A673 (cell line): ENCODE results near the gene RBP2. TPM values are rescaled to one million over a fixed set of nuclear protein-coding genes. Genes with fewer than 3 reads are reported as not detected.

ENCODE experiments used
- BruUV-seq: library from RNA; stranded (reverse); fragments of 400-500 nt; replicated peaks from 2 replicates; lab custom pipeline; 2021; lab: Mats Ljungman, UMichigan
- CTCF ChIA-PET: fragments of 300-600 bp; sonication (Branson Sonifier 250); formaldehyde crosslinking; loops from one replicate; lab custom pipeline; 2022; ENCODE audit warnings: antibody characterized with exemption; lab: Charles Lee
- POLR2A ChIA-PET: fragments of 300-600 bp; sonication (Branson Sonifier 250); formaldehyde crosslinking; loops from one replicate; lab custom pipeline; 2022; ENCODE audit warnings: antibody characterized with exemption; ENCODE audit not compliant: low non-redundant PET; lab: Charles Lee
- DNase-seq: peaks from one replicate; pipeline ENCODE4 v3.0.0-alpha.2; 2015; ENCODE audit warnings: low spot score
- H3K27ac ChIP-seq: fragments of 200-600 bp; sonication (generic); 2 replicates; pipeline ENCODE4 v1.5.1; 2016; ENCODE audit warnings: mixed run types, low read depth, mild to moderate bottlenecking, mixed read lengths, antibody characterized with exemption, low read length; ENCODE audit not compliant: poor library complexity, severe bottlenecking
- H3K27me3 ChIP-seq: fragments of 200-600 bp; sonication (generic); replicated peaks from 2 replicates; pipeline ENCODE4 v1.6.1; 2017; ENCODE audit warnings: mixed run types, low read depth, mild to moderate bottlenecking, mixed read lengths, antibody characterized with exemption, low read length; ENCODE audit not compliant: insufficient read depth, poor library complexity
- H3K36me3 ChIP-seq: fragments of 200-600 bp; sonication (generic); 2 replicates; pipeline ENCODE4 v1.6.1; 2016; ENCODE audit warnings: mixed run types, mild to moderate bottlenecking, mixed read lengths, antibody characterized with exemption, low read length; ENCODE audit not compliant: insufficient read depth, poor library complexity, severe bottlenecking
- H3K4me1 ChIP-seq: fragments of 200-600 bp; sonication (generic); 2 replicates; pipeline ENCODE4 v1.6.1; 2017; ENCODE audit warnings: mixed run types, mild to moderate bottlenecking, mixed read lengths, antibody characterized with exemption, low read length; ENCODE audit not compliant: insufficient read depth, poor library complexity, severe bottlenecking
- H3K4me3 ChIP-seq: fragments of 200-600 bp; sonication (generic); 2 replicates; pipeline ENCODE4 v1.5.1; 2016; ENCODE audit warnings: low read depth, mixed run types, mild to moderate bottlenecking, mixed read lengths, low read length; ENCODE audit not compliant: poor library complexity, severe bottlenecking
- H3K9me3 ChIP-seq: fragments of 200-600 bp; sonication (generic); 2 replicates; pipeline ENCODE4 v1.6.1; 2016; ENCODE audit warnings: mixed run types, low read depth, mild to moderate bottlenecking, mixed read lengths, antibody characterized with exemption, low read length; ENCODE audit not compliant: poor library complexity, severe bottlenecking
- EZH2 ChIP-seq: fragments of 200-600 bp; sonication (generic); IDR thresholded peaks from 2 replicates; pipeline ENCODE4 v1.6.1; 2017; ENCODE audit warnings: borderline replicate concordance, low read depth, mild to moderate bottlenecking, mixed read lengths, antibody characterized with exemption, low read length; ENCODE audit not compliant: poor library complexity, severe bottlenecking
- intact Hi-C: fragments of 100-400 bp; cut with micrococcal nuclease; formaldehyde crosslinking; loops from one replicate; pipeline ENCODE4 v1.10.0; 2022; ENCODE audit not compliant: unreplicated experiment
- total RNA-seq: library from RNA; stranded (reverse); gene quantifications from 2 replicates; pipeline ENCODE4 v1.2.3, GENCODE V29; 2021
- TF ChIP-seq, protein P1 (sequence below): fragments of 300-800, 200-600 bp; sonication (generic); conservative IDR thresholded peaks from 2 replicates; pipeline ENCODE4 v1.5.1; 2017; ENCODE audit warnings: low read depth, mild to moderate bottlenecking, antibody characterized with exemption, low read length, moderate library complexity, mixed read lengths

Gene RBP2
- total RNA-seq, 1 experiment from 2014 or later, result not detected

DNA sequence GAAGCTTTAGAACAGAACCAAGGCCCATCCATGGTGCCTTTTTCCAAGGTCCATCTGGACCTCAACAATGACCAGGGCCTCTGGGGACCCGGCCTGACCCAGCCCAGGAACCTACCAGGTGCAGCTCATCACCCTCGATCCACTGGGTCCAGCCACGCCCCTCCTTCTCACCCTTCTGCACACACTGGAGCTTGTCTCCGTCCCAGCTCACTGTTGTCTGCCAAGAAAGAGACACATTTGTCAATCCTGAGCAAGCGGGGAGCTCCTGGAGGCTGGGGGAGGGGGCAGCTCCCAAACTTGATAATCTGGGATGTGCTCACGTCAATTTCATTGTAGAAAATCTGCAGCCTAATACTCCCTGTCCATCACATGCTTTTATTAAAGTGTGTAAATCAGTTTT is 42.0 kb upstream of the RBP2 start:
- H3K9me3 ChIP-seq, result no peaks in the 10 kb centered on the region
- H3K27me3 ChIP-seq, result no peaks in the 10 kb centered on the region
- intact Hi-C loops, result no loop called here
- no peak for DNase-seq
- ChIA-PET CTCF (no interaction called here), POLR2A (no interaction called here)
- no peak overlapping the region for H3K27ac ChIP-seq
- no peaks in the 10 kb centered on the region for H3K36me3 ChIP-seq
- BruUV-seq, result no TSS peak
- H3K4me1 ChIP-seq, result no peaks in the 10 kb centered on the region
- TF ChIP-seq, protein P1, sequence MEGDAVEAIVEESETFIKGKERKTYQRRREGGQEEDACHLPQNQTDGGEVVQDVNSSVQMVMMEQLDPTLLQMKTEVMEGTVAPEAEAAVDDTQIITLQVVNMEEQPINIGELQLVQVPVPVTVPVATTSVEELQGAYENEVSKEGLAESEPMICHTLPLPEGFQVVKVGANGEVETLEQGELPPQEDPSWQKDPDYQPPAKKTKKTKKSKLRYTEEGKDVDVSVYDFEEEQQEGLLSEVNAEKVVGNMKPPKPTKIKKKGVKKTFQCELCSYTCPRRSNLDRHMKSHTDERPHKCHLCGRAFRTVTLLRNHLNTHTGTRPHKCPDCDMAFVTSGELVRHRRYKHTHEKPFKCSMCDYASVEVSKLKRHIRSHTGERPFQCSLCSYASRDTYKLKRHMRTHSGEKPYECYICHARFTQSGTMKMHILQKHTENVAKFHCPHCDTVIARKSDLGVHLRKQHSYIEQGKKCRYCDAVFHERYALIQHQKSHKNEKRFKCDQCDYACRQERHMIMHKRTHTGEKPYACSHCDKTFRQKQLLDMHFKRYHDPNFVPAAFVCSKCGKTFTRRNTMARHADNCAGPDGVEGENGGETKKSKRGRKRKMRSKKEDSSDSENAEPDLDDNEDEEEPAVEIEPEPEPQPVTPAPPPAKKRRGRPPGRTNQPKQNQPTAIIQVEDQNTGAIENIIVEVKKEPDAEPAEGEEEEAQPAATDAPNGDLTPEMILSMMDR, result no peak
- no peak for TF ChIP-seq EZH2
- H3K4me3 ChIP-seq, result no peak overlapping the region

DNA sequence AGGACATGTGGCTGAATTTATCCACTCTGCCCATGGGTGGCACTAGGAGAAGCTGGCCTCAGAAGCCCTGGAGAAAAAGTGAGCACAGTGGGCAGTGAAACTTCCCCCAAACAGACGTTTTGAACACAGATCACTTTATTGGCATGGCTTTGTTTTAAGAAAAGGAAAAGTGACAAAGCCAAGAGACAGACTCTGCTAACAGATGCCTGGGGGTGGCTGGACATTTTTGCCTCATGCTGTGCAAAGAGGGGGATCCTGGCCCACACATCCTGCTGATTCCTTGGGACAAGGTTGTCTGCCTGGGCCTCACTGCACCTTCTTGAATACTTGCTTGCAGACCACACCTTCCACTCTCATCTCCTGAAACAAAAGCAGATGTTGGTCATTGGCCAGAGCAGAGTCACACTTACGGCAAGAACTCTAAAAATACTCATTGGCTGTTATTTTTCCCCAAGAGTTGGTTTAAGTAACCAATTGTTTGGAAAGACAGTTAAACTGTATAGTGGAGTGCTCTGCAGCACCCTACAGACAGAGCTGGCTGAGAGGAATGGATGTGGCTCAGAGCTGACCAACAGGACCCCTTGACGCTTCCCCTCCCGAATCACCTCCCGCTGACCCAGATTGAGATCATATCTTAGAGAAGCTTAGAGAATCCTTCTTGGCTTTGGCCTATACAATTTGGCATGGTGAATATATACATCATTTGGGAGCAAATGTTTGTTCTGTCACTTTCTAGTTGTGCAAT is 41.2 kb upstream of the RBP2 start:
- no peaks in the 10 kb centered on the region for H3K9me3 ChIP-seq
- ChIA-PET CTCF (no interaction called here), POLR2A (no interaction called here)
- DNase-seq, result no peak
- BruUV-seq, result no TSS peak
- no peaks in the 10 kb centered on the region for H3K4me1 ChIP-seq
- intact Hi-C loops, result no loop called here
- no peaks in the 10 kb centered on the region for H3K36me3 ChIP-seq
- TF ChIP-seq EZH2, result no peak
- TF ChIP-seq, protein P1, result no peak
- no peak overlapping the region for H3K4me3 ChIP-seq
- H3K27ac ChIP-seq, result no peak overlapping the region
- H3K27me3 ChIP-seq, result no peaks in the 10 kb centered on the region

DNA sequence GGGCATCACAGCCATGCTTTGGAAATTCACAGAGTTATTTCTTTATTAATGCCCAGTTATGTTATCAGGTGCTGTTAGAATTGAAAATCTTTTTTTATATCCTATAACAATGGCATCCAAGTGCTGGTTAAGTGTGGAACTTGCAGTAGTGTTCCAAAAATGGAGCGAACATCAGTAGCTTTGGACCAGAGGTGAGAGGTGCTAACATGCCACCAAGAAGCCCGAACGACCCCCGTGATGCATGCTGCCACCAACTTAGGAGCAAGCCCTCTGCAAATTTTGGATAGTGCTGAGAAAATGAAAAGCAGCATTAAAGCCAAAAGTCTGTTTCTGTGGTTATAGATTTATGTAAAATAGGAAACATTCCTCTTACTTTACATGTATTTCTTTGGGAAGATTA is 38.4 kb upstream of the RBP2 start:
- no TSS peak for BruUV-seq
- no peaks in the 10 kb centered on the region for H3K27me3 ChIP-seq
- no peak for DNase-seq
- H3K4me3 ChIP-seq, result no peak overlapping the region
- intact Hi-C loops, result no loop called here
- H3K9me3 ChIP-seq, result no peaks in the 10 kb centered on the region
- H3K27ac ChIP-seq, result no peak overlapping the region
- POLR2A ChIA-PET, result no interaction called here
- CTCF ChIA-PET, result no interaction called here
- no peaks in the 10 kb centered on the region for H3K4me1 ChIP-seq
- H3K36me3 ChIP-seq, result no peaks in the 10 kb centered on the region
- TF ChIP-seq EZH2, result no peak
- TF ChIP-seq, protein P1, result no peak
